ENCODE measurements around the gene CCDC134. TPM values are rescaled to one million over a fixed set of nuclear protein-coding genes. Genes with fewer than 3 reads are reported as not detected.

CCDC134 gene
- 13.6 TPM for total RNA-seq

- Histone ChIP-seq H3K4me3 (ENCODE audit: low read length) (peak within 1 kb of the TSS; percentile 89), H3K27me3 (ENCODE audit: insufficient read depth, low read length) (no peaks in the 10 kb centered on the region), H3K4me1 (ENCODE audit: insufficient read depth, low read length) (peaks cover 30% of the 10 kb centered on the region), H3K9me3 (ENCODE audit: low read depth, low read length) (no peaks in the 10 kb centered on the region)
Observed at GRCh38 chr22:41800348-41801146, at the start of gene CCDC134. Gene CCDC134 (plus strand): TSS chr22:41800679. CDS start chr22:41808891, 8,212 bp downstream.

GRCh38 chr22:41752011-41752970 lies 48.2 kb upstream of the CCDC134 start:
- H3K4me3 ChIP-seq (ENCODE audit: low read length), result no peak overlapping the region
- H3K27me3 ChIP-seq (ENCODE audit: insufficient read depth, low read length), result no peaks in the 10 kb centered on the region

GRCh38 chr22:41753984-41754383 lies 46.5 kb upstream of the CCDC134 start:
- Histone ChIP-seq H3K4me3 (ENCODE audit: low read length) (no peak overlapping the region), H3K4me1 (ENCODE audit: insufficient read depth, low read length) (peaks cover 5% of the 10 kb centered on the region), H3K27me3 (ENCODE audit: insufficient read depth, low read length) (no peaks in the 10 kb centered on the region), H3K9me3 (ENCODE audit: low read depth, low read length) (no peaks in the 10 kb centered on the region)

More at GRCh38 chr22:41752011-41752970, 48.2 kb upstream of the CCDC134 start:
- no peaks in the 10 kb centered on the region for H3K9me3 ChIP-seq (ENCODE audit: low read depth, low read length)
- peaks cover 1% of the 10 kb centered on the region for H3K4me1 ChIP-seq (ENCODE audit: insufficient read depth, low read length)

- Histone ChIP-seq H3K4me3 (ENCODE audit: low read length) (no peak overlapping the region), H3K27me3 (ENCODE audit: insufficient read depth, low read length) (no peaks in the 10 kb centered on the region), H3K4me1 (ENCODE audit: insufficient read depth, low read length) (peaks cover 5% of the 10 kb centered on the region), H3K9me3 (ENCODE audit: low read depth, low read length) (no peaks in the 10 kb centered on the region)
Observed at GRCh38 chr22:41757502-41757901, 43.0 kb upstream of the CCDC134 start.

GRCh38 chr22:41758231-41758630 lies 42.2 kb upstream of the CCDC134 start:
- Histone ChIP-seq H3K9me3 (ENCODE audit: low read depth, low read length) (no peaks in the 10 kb centered on the region), H3K27me3 (ENCODE audit: insufficient read depth, low read length) (no peaks in the 10 kb centered on the region), H3K4me3 (ENCODE audit: low read length) (no peak overlapping the region), H3K4me1 (ENCODE audit: insufficient read depth, low read length) (peaks cover 5% of the 10 kb centered on the region)

- Histone ChIP-seq H3K27me3 (ENCODE audit: insufficient read depth, low read length) (no peaks in the 10 kb centered on the region), H3K4me1 (ENCODE audit: insufficient read depth, low read length) (peaks cover 8% of the 10 kb centered on the region), H3K4me3 (ENCODE audit: low read length) (no peak overlapping the region), H3K9me3 (ENCODE audit: low read depth, low read length) (no peaks in the 10 kb centered on the region)
Observed at GRCh38 chr22:41762980-41763779, 37.3 kb upstream of the CCDC134 start.

GRCh38 chr22:41766476-41766875 lies 34.0 kb upstream of the CCDC134 start:
- Histone ChIP-seq H3K4me3 (ENCODE audit: low read length) (no peak overlapping the region), H3K27me3 (ENCODE audit: insufficient read depth, low read length) (no peaks in the 10 kb centered on the region), H3K4me1 (ENCODE audit: insufficient read depth, low read length) (peaks cover 13% of the 10 kb centered on the region), H3K9me3 (ENCODE audit: low read depth, low read length) (no peaks in the 10 kb centered on the region)

- no peak overlapping the region for H3K4me3 ChIP-seq (ENCODE audit: low read length)
- H3K4me1 ChIP-seq (ENCODE audit: insufficient read depth, low read length), result peaks cover 13% of the 10 kb centered on the region
- no peaks in the 10 kb centered on the region for H3K27me3 ChIP-seq (ENCODE audit: insufficient read depth, low read length)
- H3K9me3 ChIP-seq (ENCODE audit: low read depth, low read length), result no peaks in the 10 kb centered on the region
Observed at GRCh38 chr22:41768430-41768829, 32.0 kb upstream of the CCDC134 start.

GRCh38 chr22:41770715-41771468 lies 29.6 kb upstream of the CCDC134 start:
- Histone ChIP-seq H3K4me1 (ENCODE audit: insufficient read depth, low read length) (peaks cover 13% of the 10 kb centered on the region), H3K27me3 (ENCODE audit: insufficient read depth, low read length) (no peaks in the 10 kb centered on the region), H3K4me3 (ENCODE audit: low read length) (no peak overlapping the region), H3K9me3 (ENCODE audit: low read depth, low read length) (no peaks in the 10 kb centered on the region)

GRCh38 chr22:41772198-41772597 lies 28.3 kb upstream of the CCDC134 start:
- Histone ChIP-seq H3K4me1 (ENCODE audit: insufficient read depth, low read length) (peaks cover 14% of the 10 kb centered on the region), H3K27me3 (ENCODE audit: insufficient read depth, low read length) (no peaks in the 10 kb centered on the region), H3K4me3 (ENCODE audit: low read length) (no peak overlapping the region), H3K9me3 (ENCODE audit: low read depth, low read length) (no peaks in the 10 kb centered on the region)

GRCh38 chr22:41772645-41773044 lies 27.8 kb upstream of the CCDC134 start:
- Histone ChIP-seq H3K4me1 (ENCODE audit: insufficient read depth, low read length) (peaks cover 16% of the 10 kb centered on the region), H3K4me3 (ENCODE audit: low read length) (no peak overlapping the region), H3K9me3 (ENCODE audit: low read depth, low read length) (no peaks in the 10 kb centered on the region)

GRCh38 chr22:41775338-41775737 lies 25.1 kb upstream of the CCDC134 start:
- H3K4me3 ChIP-seq (ENCODE audit: low read length), result no peak overlapping the region
- H3K27me3 ChIP-seq (ENCODE audit: insufficient read depth, low read length), result no peaks in the 10 kb centered on the region
- H3K4me1 ChIP-seq (ENCODE audit: insufficient read depth, low read length), result peaks cover 27% of the 10 kb centered on the region
- no peaks in the 10 kb centered on the region for H3K9me3 ChIP-seq (ENCODE audit: low read depth, low read length)

More at GRCh38 chr22:41772645-41773044, 27.8 kb upstream of the CCDC134 start:
- H3K27me3 ChIP-seq (ENCODE audit: insufficient read depth, low read length), result no peaks in the 10 kb centered on the region

- H3K9me3 ChIP-seq (ENCODE audit: low read depth, low read length), result no peaks in the 10 kb centered on the region
- H3K27me3 ChIP-seq (ENCODE audit: insufficient read depth, low read length), result no peaks in the 10 kb centered on the region
- H3K4me3 ChIP-seq (ENCODE audit: low read length), result no peak overlapping the region
- peaks cover 29% of the 10 kb centered on the region for H3K4me1 ChIP-seq (ENCODE audit: insufficient read depth, low read length)
Observed at GRCh38 chr22:41775976-41776375, 24.5 kb upstream of the CCDC134 start.

GRCh38 chr22:41776381-41776780 lies 24.1 kb upstream of the CCDC134 start:
- Histone ChIP-seq H3K4me1 (ENCODE audit: insufficient read depth, low read length) (peaks cover 31% of the 10 kb centered on the region), H3K9me3 (ENCODE audit: low read depth, low read length) (no peaks in the 10 kb centered on the region), H3K4me3 (ENCODE audit: low read length) (no peak overlapping the region), H3K27me3 (ENCODE audit: insufficient read depth, low read length) (no peaks in the 10 kb centered on the region)

Data from mononuclear cell (primary cell).